Activated T-cell treated with anti-CD3 and anti-CD28 coated beads, Interleukin-2, amount 50 U/mL, for 24 hours (primary cell): Measurements from ENCODE around the gene PLBD1.

Experiments used
- DNase-seq: peaks from one replicate; pipeline ENCODE4 v3.0.0-alpha.2; 2020
- H3K27ac Mint-ChIP-seq: 2 replicates; pipeline ENCODE4 v1.8.0; 2020; ENCODE audit warnings: mild to moderate bottlenecking, mixed read lengths
- H3K27me3 Mint-ChIP-seq: 2 replicates; pipeline ENCODE4 v1.8.0; 2020; ENCODE audit warnings: mixed read lengths
- H3K36me3 Mint-ChIP-seq: 2 replicates; pipeline ENCODE4 v1.8.0; 2020; ENCODE audit warnings: low read depth, mixed read lengths
- H3K4me1 Mint-ChIP-seq: 2 replicates; pipeline ENCODE4 v1.8.0; 2020; ENCODE audit warnings: low read depth, mixed read lengths
- H3K4me3 Mint-ChIP-seq: 2 replicates; pipeline ENCODE4 v1.8.0; 2020; ENCODE audit warnings: mild to moderate bottlenecking, moderate library complexity, mixed read lengths
- H3K9me3 Mint-ChIP-seq: 2 replicates; pipeline ENCODE4 v1.8.0; 2020; ENCODE audit warnings: mixed read lengths

Gene PLBD1

GRCh38 chr12:14578646-14579045 is 11.0 kb upstream of the PLBD1 start:
- Mint-ChIP-seq H3K27ac (no peak overlapping the region), H3K4me3 (no peak overlapping the region)

GRCh38 chr12:14577344-14577743 is 9.7 kb upstream of the PLBD1 start:
- peaks cover 4% of the 10 kb centered on the region for H3K27me3 Mint-ChIP-seq
- no peak overlapping the region for H3K4me3 Mint-ChIP-seq
- no peaks in the 10 kb centered on the region for H3K36me3 Mint-ChIP-seq
- H3K4me1 Mint-ChIP-seq = peaks cover 19% of the 10 kb centered on the region
- H3K27ac Mint-ChIP-seq = no peak overlapping the region
- no peak for DNase-seq
- no peaks in the 10 kb centered on the region for H3K9me3 Mint-ChIP-seq

More at GRCh38 chr12:14578646-14579045, 11.0 kb upstream of the PLBD1 start:
- peaks cover 19% of the 10 kb centered on the region for H3K4me1 Mint-ChIP-seq
- H3K36me3 Mint-ChIP-seq = no peaks in the 10 kb centered on the region
- H3K27me3 Mint-ChIP-seq = no peaks in the 10 kb centered on the region
- H3K9me3 Mint-ChIP-seq = no peaks in the 10 kb centered on the region
- no peak for DNase-seq

- Mint-ChIP-seq H3K4me3 (no peak overlapping the region), H3K27ac (no peak overlapping the region)
- DNase-seq = no peak
Observed at GRCh38 chr12:14576896-14577295, 9.2 kb upstream of the PLBD1 start.

GRCh38 chr12:14575585-14575984 is 7.9 kb upstream of the PLBD1 start:
- no peak overlapping the region for H3K4me3 Mint-ChIP-seq
- no peak for DNase-seq
- H3K4me1 Mint-ChIP-seq = peaks cover 19% of the 10 kb centered on the region
- peaks cover 15% of the 10 kb centered on the region for H3K27me3 Mint-ChIP-seq
- no peaks in the 10 kb centered on the region for H3K9me3 Mint-ChIP-seq
- H3K27ac Mint-ChIP-seq = no peak overlapping the region
- no peaks in the 10 kb centered on the region for H3K36me3 Mint-ChIP-seq

More at GRCh38 chr12:14576896-14577295, 9.2 kb upstream of the PLBD1 start:
- Mint-ChIP-seq H3K36me3 (no peaks in the 10 kb centered on the region), H3K9me3 (no peaks in the 10 kb centered on the region), H3K4me1 (peaks cover 19% of the 10 kb centered on the region), H3K27me3 (peaks cover 8% of the 10 kb centered on the region)

GRCh38 chr12:14573118-14573517 is 5.4 kb upstream of the PLBD1 start:
- no peaks in the 10 kb centered on the region for H3K36me3 Mint-ChIP-seq
- H3K27ac Mint-ChIP-seq = no peak overlapping the region
- DNase-seq = no peak
- H3K4me1 Mint-ChIP-seq = peaks cover 20% of the 10 kb centered on the region
- no peaks in the 10 kb centered on the region for H3K9me3 Mint-ChIP-seq
- no peak overlapping the region for H3K4me3 Mint-ChIP-seq
- peaks cover 33% of the 10 kb centered on the region for H3K27me3 Mint-ChIP-seq

GRCh38 chr12:14572401-14572800 is 4.7 kb upstream of the PLBD1 start:
- Mint-ChIP-seq H3K4me3 (no peak overlapping the region), H3K27me3 (peaks cover 38% of the 10 kb centered on the region), H3K27ac (no peak overlapping the region), H3K36me3 (no peaks in the 10 kb centered on the region), H3K4me1 (peaks cover 17% of the 10 kb centered on the region), H3K9me3 (no peaks in the 10 kb centered on the region)
- no peak for DNase-seq

GRCh38 chr12:14571779-14572178 is 4.1 kb upstream of the PLBD1 start:
- H3K27ac Mint-ChIP-seq = no peak overlapping the region
- H3K4me1 Mint-ChIP-seq = peaks cover 14% of the 10 kb centered on the region
- H3K4me3 Mint-ChIP-seq = no peak overlapping the region
- DNase-seq = no peak
- H3K9me3 Mint-ChIP-seq = no peaks in the 10 kb centered on the region
- H3K36me3 Mint-ChIP-seq = no peaks in the 10 kb centered on the region
- H3K27me3 Mint-ChIP-seq = peaks cover 43% of the 10 kb centered on the region

GRCh38 chr12:14570231-14570630 is 2.5 kb upstream of the PLBD1 start:
- H3K36me3 Mint-ChIP-seq = no peaks in the 10 kb centered on the region
- DNase-seq = no peak
- H3K4me3 Mint-ChIP-seq = no peak overlapping the region
- H3K27me3 Mint-ChIP-seq = peaks cover 52% of the 10 kb centered on the region
- no peak overlapping the region for H3K27ac Mint-ChIP-seq
- H3K9me3 Mint-ChIP-seq = no peaks in the 10 kb centered on the region
- H3K4me1 Mint-ChIP-seq = peaks cover 6% of the 10 kb centered on the region

GRCh38 chr12:14564336-14564959 is 3.2 kb downstream of the PLBD1 start:
- peaks cover 12% of the 10 kb centered on the region for H3K4me1 Mint-ChIP-seq
- H3K4me3 Mint-ChIP-seq = no peak overlapping the region
- DNase-seq = no peak
- H3K27ac Mint-ChIP-seq = no peak overlapping the region
- H3K36me3 Mint-ChIP-seq = no peaks in the 10 kb centered on the region
- peaks cover 30% of the 10 kb centered on the region for H3K27me3 Mint-ChIP-seq
- H3K9me3 Mint-ChIP-seq = no peaks in the 10 kb centered on the region

GRCh38 chr12:14563046-14563445 is 4.6 kb downstream of the PLBD1 start:
- H3K27me3 Mint-ChIP-seq = peaks cover 22% of the 10 kb centered on the region
- no peaks in the 10 kb centered on the region for H3K9me3 Mint-ChIP-seq
- H3K27ac Mint-ChIP-seq = no peak overlapping the region
- no peak overlapping the region for H3K4me3 Mint-ChIP-seq
- DNase-seq = no peak
- H3K36me3 Mint-ChIP-seq = no peaks in the 10 kb centered on the region
- H3K4me1 Mint-ChIP-seq = peaks cover 13% of the 10 kb centered on the region

- Mint-ChIP-seq H3K27me3 (peaks cover 18% of the 10 kb centered on the region), H3K27ac (no peak overlapping the region), H3K9me3 (peaks cover 2% of the 10 kb centered on the region), H3K36me3 (no peaks in the 10 kb centered on the region), H3K4me3 (no peak overlapping the region), H3K4me1 (peaks cover 12% of the 10 kb centered on the region)
- DNase-seq = no peak
Observed at GRCh38 chr12:14562279-14562678, 5.4 kb downstream of the PLBD1 start.

GRCh38 chr12:14561677-14562238 is 5.9 kb downstream of the PLBD1 start:
- Mint-ChIP-seq H3K36me3 (no peaks in the 10 kb centered on the region), H3K4me1 (peaks cover 9% of the 10 kb centered on the region), H3K27ac (no peak overlapping the region), H3K4me3 (no peak overlapping the region), H3K27me3 (peaks cover 13% of the 10 kb centered on the region), H3K9me3 (peaks cover 2% of the 10 kb centered on the region)
- no peak for DNase-seq

GRCh38 chr12:14560904-14561574 is 6.6 kb downstream of the PLBD1 start:
- peaks cover 10% of the 10 kb centered on the region for H3K27me3 Mint-ChIP-seq
- DNase-seq = no peak
- H3K9me3 Mint-ChIP-seq = peaks cover 2% of the 10 kb centered on the region
- H3K36me3 Mint-ChIP-seq = no peaks in the 10 kb centered on the region
- peaks cover 9% of the 10 kb centered on the region for H3K4me1 Mint-ChIP-seq
- no peak overlapping the region for H3K4me3 Mint-ChIP-seq
- H3K27ac Mint-ChIP-seq = no peak overlapping the region

GRCh38 chr12:14558473-14558959 is 9.2 kb downstream of the PLBD1 start:
- Mint-ChIP-seq H3K4me1 (peaks cover 9% of the 10 kb centered on the region), H3K27me3 (no peaks in the 10 kb centered on the region), H3K9me3 (peaks cover 2% of the 10 kb centered on the region), H3K27ac (no peak overlapping the region), H3K4me3 (no peak overlapping the region), H3K36me3 (no peaks in the 10 kb centered on the region)
- no peak for DNase-seq

- no peak overlapping the region for H3K4me3 Mint-ChIP-seq
- H3K27me3 Mint-ChIP-seq = peaks cover 2% of the 10 kb centered on the region
- peaks cover 9% of the 10 kb centered on the region for H3K4me1 Mint-ChIP-seq
- DNase-seq = no peak
- H3K9me3 Mint-ChIP-seq = peaks cover 2% of the 10 kb centered on the region
- H3K27ac Mint-ChIP-seq = no peak overlapping the region
- no peaks in the 10 kb centered on the region for H3K36me3 Mint-ChIP-seq
Observed at GRCh38 chr12:14557966-14558365, 9.7 kb downstream of the PLBD1 start.
